Fibroblast of lung (primary cell): ENCODE measurements around the gene SYT7. TPM values are rescaled to one million over a fixed set of nuclear protein-coding genes. Genes with fewer than 3 reads are reported as not detected.

ENCODE experiments used
- DNase-seq, 2 donors: peaks; one replicate each; pipeline versions ENCODE4 v3.0.0 to v3.0.0-alpha.2; 2010; ENCODE audit warnings: low read depth in 2 of 2
- H2AFZ ChIP-seq: 2 replicates; pipeline ENCODE4 v1.5.1; 2012; ENCODE audit warnings: low read length, control low read depth, inconsistent platforms
- H3K27ac ChIP-seq: 2 replicates; pipeline ENCODE4 v1.5.1; 2011; ENCODE audit warnings: low read length, control low read depth; ENCODE audit not compliant: insufficient read depth
- H3K27me3 ChIP-seq: 2 replicates; pipeline ENCODE4 v1.5.1; 2011; ENCODE audit warnings: mild to moderate bottlenecking, low read length; ENCODE audit not compliant: control insufficient read depth, insufficient read depth
- H3K36me3 ChIP-seq: 2 replicates; pipeline ENCODE4 v1.5.1; 2011; ENCODE audit warnings: low read length; ENCODE audit not compliant: control insufficient read depth, insufficient read depth
- H3K4me1 ChIP-seq: 2 replicates; pipeline ENCODE4 v1.5.1; 2011; ENCODE audit warnings: low read length; ENCODE audit not compliant: control insufficient read depth, insufficient read depth; ENCODE audit errors: extremely low read depth
- H3K4me2 ChIP-seq: 2 replicates; pipeline ENCODE4 v1.5.1; 2011; ENCODE audit warnings: low read length, control low read depth; ENCODE audit not compliant: insufficient read depth; ENCODE audit errors: extremely low read depth
- H3K4me3 ChIP-seq, 4 experiments: fragments of 200-600 bp in 1 of 4; sonication (generic) in 1 of 4; replicated peaks in 1 of 4; 2 replicates each; pipeline ENCODE4 v1.5.1; 2011 to 2016; ENCODE audit warnings: low read length in 4 of 4, low read depth in 3 of 4, mild to moderate bottlenecking in 3 of 4, control low read depth in 2 of 4, inconsistent platforms in 1 of 4, mixed read lengths in 1 of 4; ENCODE audit not compliant: insufficient read depth in 1 of 4; ENCODE audit errors: control extremely low read depth in 1 of 4
- H3K79me2 ChIP-seq: 2 replicates; pipeline ENCODE4 v1.5.1; 2012; ENCODE audit warnings: mild to moderate bottlenecking, low read length, inconsistent platforms; ENCODE audit not compliant: control insufficient read depth, insufficient read depth
- H3K9ac ChIP-seq: 2 replicates; pipeline ENCODE4 v1.5.1; 2011; ENCODE audit warnings: mild to moderate bottlenecking, low read length, control low read depth; ENCODE audit not compliant: insufficient read depth
- H3K9me3 ChIP-seq: 2 replicates; pipeline ENCODE4 v1.5.1; 2012; ENCODE audit warnings: low read depth, low read length; ENCODE audit not compliant: control insufficient read depth, insufficient read depth
- H4K20me1 ChIP-seq: 2 replicates; pipeline ENCODE4 v1.5.1; 2011; ENCODE audit warnings: low read length; ENCODE audit not compliant: control insufficient read depth, insufficient read depth; ENCODE audit errors: extremely low read depth
- CTCF ChIP-seq, 2 donors: IDR thresholded peaks in 1 of 2; conservative IDR thresholded peaks in 1 of 2; 1 replicate in 1 of 2; 2 replicates in 1 of 2; pipeline ENCODE4 v1.5.1; 2011 to 2012; ENCODE audit warnings: low read length in 2 of 2, control low read depth in 1 of 2, inconsistent platforms in 1 of 2, low read depth in 1 of 2, mild to moderate bottlenecking in 1 of 2
- EZH2 ChIP-seq: IDR thresholded peaks from 2 replicates; pipeline ENCODE4 v1.5.1; 2012; ENCODE audit warnings: low read length, control low read depth, mild to moderate bottlenecking; ENCODE audit errors: missing control alignments
- polyA plus RNA-seq, 2 donors: library from polyadenylated mRNA; depleted of rRNA in 1 of 2; stranded (reverse) in 1 of 2; unstranded in 1 of 2; fragments of >200 nt; gene quantifications; 2 replicates each; pipeline ENCODE4 v1.2.1, GENCODE V29; 2011 to 2012; ENCODE audit warnings: missing spikeins in 1 of 2
- total RNA-seq: library from RNA; depleted of rRNA; stranded (reverse); fragments of >200 nt; gene quantifications from 2 replicates; pipeline ENCODE4 v1.2.1, GENCODE V29; 2014

The SYT7 gene
- total and polyA plus RNA-seq, 2 donors (not counting 1 experiment from before 2014, with no cell fraction given) = 2.5 to 25.9 TPM

GRCh38 chr11:61498767-61499341, 82.0 kb downstream of the SYT7 start:
- Histone ChIP-seq H2AFZ (no peak overlapping the region), H4K20me1 (no peaks in the 10 kb centered on the region), H3K79me2 (no peaks in the 10 kb centered on the region), H3K36me3 (no peaks in the 10 kb centered on the region), H3K4me2 (no peak overlapping the region), H3K27me3 (peaks cover 2% of the 10 kb centered on the region), H3K9ac (no peak overlapping the region), H3K9me3 (no peaks in the 10 kb centered on the region), H3K4me1 (no peaks in the 10 kb centered on the region), H3K27ac (no peak overlapping the region), H3K4me3 (no peak overlapping the region)
- no peak for DNase-seq
- no peak for TF ChIP-seq EZH2
- no peak for TF ChIP-seq CTCF (conservative IDR thresholded peaks at IDR 0.05 in 1 of 2, IDR thresholded peaks at IDR 0.05 in 1 of 2; ENCODE audit: low read depth in 1 of 2, low read length in 2 of 2)

DNA sequence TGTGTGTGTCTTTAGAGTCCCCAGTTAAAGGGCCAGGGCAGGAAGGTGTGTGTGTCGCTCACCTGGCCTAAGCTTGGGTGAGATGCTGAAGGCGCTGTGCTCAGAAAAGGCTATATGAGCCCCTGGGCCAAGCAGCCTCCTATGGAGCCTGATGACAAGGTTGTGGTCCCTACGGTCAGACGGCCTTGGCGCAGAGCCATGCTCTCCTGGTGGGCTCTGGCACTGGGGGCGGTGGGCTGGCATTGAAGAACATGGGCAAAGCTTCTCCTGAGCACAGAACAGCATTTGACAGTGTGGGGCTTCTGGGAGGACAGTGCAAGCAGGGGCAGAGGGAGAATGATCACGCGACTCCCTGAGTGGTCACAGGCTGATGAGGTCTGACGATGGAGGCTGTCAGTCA, 83.0 kb downstream of the SYT7 start:
- H2AFZ ChIP-seq = no peak overlapping the region
- no peaks in the 10 kb centered on the region for H3K79me2 ChIP-seq
- H3K4me2 ChIP-seq = no peak overlapping the region
- no peak overlapping the region for H3K4me3 ChIP-seq
- no peak for DNase-seq
- H3K9ac ChIP-seq = no peak overlapping the region
- H3K36me3 ChIP-seq = no peaks in the 10 kb centered on the region
- no peaks in the 10 kb centered on the region for H3K4me1 ChIP-seq
- H3K27ac ChIP-seq = no peak overlapping the region
- peaks cover 2% of the 10 kb centered on the region for H3K27me3 ChIP-seq
- no peaks in the 10 kb centered on the region for H3K9me3 ChIP-seq
- H4K20me1 ChIP-seq = no peaks in the 10 kb centered on the region
- TF ChIP-seq CTCF (conservative IDR thresholded peaks at IDR 0.05 in 1 of 2, IDR thresholded peaks at IDR 0.05 in 1 of 2; ENCODE audit: low read depth in 1 of 2, low read length in 2 of 2) (no peak), EZH2 (no peak)

- Histone ChIP-seq H3K4me3 (no peak overlapping the region), H2AFZ (no peak overlapping the region), H4K20me1 (no peaks in the 10 kb centered on the region), H3K79me2 (no peaks in the 10 kb centered on the region), H3K36me3 (no peaks in the 10 kb centered on the region), H3K9me3 (no peaks in the 10 kb centered on the region), H3K4me2 (no peak overlapping the region), H3K9ac (no peak overlapping the region), H3K27ac (no peak overlapping the region), H3K4me1 (no peaks in the 10 kb centered on the region), H3K27me3 (peaks cover 2% of the 10 kb centered on the region)
- no peak for TF ChIP-seq EZH2
- TF ChIP-seq CTCF (conservative IDR thresholded peaks at IDR 0.05 in 1 of 2, IDR thresholded peaks at IDR 0.05 in 1 of 2; ENCODE audit: low read depth in 1 of 2, low read length in 2 of 2) = no peak
- no peak for DNase-seq
Observed at GRCh38 chr11:61497473-61497872, 83.4 kb downstream of the SYT7 start.
